Heart left ventricle (tissue), 16 donors: ENCODE measurements around the gene VWA2. TPM values are rescaled to one million over a fixed set of nuclear protein-coding genes. Genes with fewer than 3 reads are reported as not detected.

Source experiments
- ATAC-seq, 4 donors: fragments of 200-7000 bp; cut with Tn5 transposase; one replicate each; pipeline ENCODE4 v1.9.1; 2020 to 2022; ENCODE audit warnings: moderate library complexity in 4 of 4, mild to moderate bottlenecking in 3 of 4, moderate number of reproducible peaks in 1 of 4
- DNase-seq, 5 donors: peaks; one replicate each; pipeline ENCODE4 v3.0.0-alpha.2; 2020
- H3K27ac ChIP-seq, 12 donors: fragments of 200-600 bp; sonication (generic) in 4 of 12; one replicate each; pipeline versions ENCODE4 v1.5.0 to v1.8.0; 2016 to 2022; ENCODE audit warnings: mild to moderate bottlenecking in 2 of 12
- H3K27me3 ChIP-seq, 9 donors: fragments of 200-600 bp; sonication (generic) in 2 of 9; one replicate each; pipeline versions ENCODE4 v1.5.1 to v1.8.0; 2016 to 2022; ENCODE audit warnings: mild to moderate bottlenecking in 3 of 9
- H3K36me3 ChIP-seq, 9 donors: fragments of 200-600 bp; sonication (generic) in 2 of 9; one replicate each; pipeline versions ENCODE4 v1.5.0 to v1.8.0; 2018 to 2022; ENCODE audit warnings: mild to moderate bottlenecking in 2 of 9
- H3K4me1 ChIP-seq, 12 donors: fragments of 200-600 bp; sonication (generic) in 4 of 12; one replicate each; pipeline versions ENCODE4 v1.5.0 to v1.8.0; 2016 to 2022; ENCODE audit warnings: mild to moderate bottlenecking in 3 of 12
- H3K4me3 ChIP-seq, 12 donors: fragments of 200-600 bp; sonication (generic) in 4 of 12; one replicate each; pipeline versions ENCODE4 v1.5.0 to v1.8.0; 2017 to 2022; ENCODE audit warnings: mild to moderate bottlenecking in 9 of 12, moderate library complexity in 4 of 12
- H3K9me3 ChIP-seq, 12 donors: fragments of 200-600 bp; sonication (generic) in 4 of 12; one replicate each; pipeline versions ENCODE4 v1.5.0 to v1.8.0; 2016 to 2022; ENCODE audit warnings: mild to moderate bottlenecking in 1 of 12
- CTCF ChIP-seq, 12 donors: fragments of 200-600 bp; sonication (generic) in 4 of 12; IDR thresholded peaks; one replicate each; pipeline versions ENCODE4 v1.5.0 to v1.8.0; 2018 to 2022; ENCODE audit warnings: antibody characterized with exemption in 12 of 12, mild to moderate bottlenecking in 5 of 12
- POLR2A ChIP-seq, 2 donors: fragments of 450-650 bp; IDR thresholded peaks; one replicate each; pipeline ENCODE4 v1.6.1; 2017; ENCODE audit warnings: antibody characterized with exemption in 2 of 2, mild to moderate bottlenecking in 2 of 2, moderate library complexity in 2 of 2
- WGBS, 4 donors: extraction: QIAGEN DNeasy Blood & Tissue Kit in 2 of 4; methylation state at CpG; one replicate each; pipeline versions ENCODE4 v1.1.5 to v1.1.7; 2013 to 2018; 5-methylcytosine and 5-hydroxymethylcytosine counted together
- intact Hi-C, 10 donors: fragments of 100-400 bp; cut with DNase I; formaldehyde crosslinking; loops; one replicate each; pipeline versions ENCODE4 v1.11.1 to v1.14.2; 2022
- polyA plus RNA-seq, 2 donors: library from polyadenylated mRNA; stranded (reverse); fragments of 200-250 nt; gene quantifications; one replicate each; pipeline ENCODE4 v1.2.3, GENCODE V29; 2013
- total RNA-seq, 9 donors: library from RNA; depleted of rRNA in 2 of 9; stranded (reverse); fragments of >200 nt in 2 of 9; fragmentation: NEBNext Ultra II Directional in 3 of 9; extraction: Animal tissue kit (Norgen Biotek cat#: 25700) in 3 of 9; gene quantifications; one replicate each; pipeline versions ENCODE4 v1.1.0 to v1.2.4, GENCODE V29; 2016 to 2023
- donor health status: ischemic (EF 13 %, LVEDD 7.1; RV severe dilation, severe dysfunction).
- donor health status: healthy with polysubstance abuse.
- donor health status: DM: no; HTN: yes; CAD: no.
- donor health status: DM: no; HTN: no; CAD: no.
- donor health status: ischemic (EF 25% LVEDD 6.9; RV normal size, moderate dysfunction).
- donor health status: ischemic (EF 25% LVEDD 5.7; RV mildly dilated, moderate dysfunction).
- donor health status: healthy.
- donor health status: DM: yes; HTN: yes; CAD: no.
- donor health status: ischemic (EF 35%, LVEDD 5.7; RV mildly dilated, moderate dysfunction).
- donor health status: nonischemic (EF 11% LVEDD 7.7; RV severe dilation, severe dysfunction).
- donor health status: DM: yes; HTN: yes; CAD: no.
- donor health status: PGD.
- donor health status: ischemic (EF 29% LVEDD 5.4; RV normal size, mild dysfunction).
- donor health status: nonischemic (EF 23%, LVEDD 6.1; RV moderate dilation, normal function).

VWA2 gene
- total and polyA plus RNA-seq, 11 donors = 0.03 to 0.41 TPM; not detected in 9

GRCh38 chr10:114304571-114305421 is 65.7 kb downstream of the VWA2 start:
- peaks cover 0 to 47% (median 13%) of the 10 kb centered on the region in 12 donors for H3K4me1 ChIP-seq
- H3K36me3 ChIP-seq = peaks cover 0 to 9% (median 3%) of the 10 kb centered on the region in 9 donors
- TF ChIP-seq CTCF (IDR thresholded peaks at IDR 0.05) (peak in 10 of 12 donors; percentile 29 to 60 (median 41)), POLR2A (IDR thresholded peaks at IDR 0.05) (no peak)
- peak overlapping the region in 11 of 12 donors; percentile 11 to 60 (median 46) for H3K4me3 ChIP-seq
- H3K27ac ChIP-seq = peak overlapping the region in 11 of 12 donors; percentile 8 to 71 (median 52)
- 10 to 15% (median 13%) methylated on average over 41 of the region's 41 CpGs for WGBS, 4 donors
- intact Hi-C loops = loop anchor here (5.0 to 10.0 kb wide), 18 partner anchors 98 to 520 kb away; partner anchors contain the start of genes AFAP1L2 (in 5 of the 10) and FHIP2A (in 3 of the 10)
- ATAC-seq (peak; percentile 68 to 84 (median 74)), DNase-seq (peak in 3 of 5 donors; percentile 45 to 64 (median 54))
- H3K27me3 ChIP-seq = no peaks in the 10 kb centered on the region
- H3K9me3 ChIP-seq = no peaks in the 10 kb centered on the region

GRCh38 chr10:114305521-114305925 is 66.5 kb downstream of the VWA2 start:
- H3K4me3 ChIP-seq = no peak overlapping the region
- H3K36me3 ChIP-seq = peaks cover 0 to 5% (median 0%) of the 10 kb centered on the region in 9 donors
- no peak for TF ChIP-seq POLR2A (IDR thresholded peaks at IDR 0.05)
- TF ChIP-seq CTCF (IDR thresholded peaks at IDR 0.05) = no peak
- ATAC-seq (no peak), DNase-seq (no peak)
- 92 to 94% (median 93%) methylated on average over 18 of the region's 18 CpGs for WGBS, 4 donors
- H3K4me1 ChIP-seq = peaks cover 0 to 47% (median 13%) of the 10 kb centered on the region in 12 donors
- no peak overlapping the region for H3K27ac ChIP-seq
- intact Hi-C loops = loop anchor here in 9 of 10 donors (5.0 to 10.0 kb wide), 8 partner anchors 99 to 519 kb away; partner anchors contain the start of genes FHIP2A (in 3 of the 9) and AFAP1L2 (in 1 of the 9)
- H3K27me3 ChIP-seq = no peaks in the 10 kb centered on the region
- H3K9me3 ChIP-seq = no peaks in the 10 kb centered on the region

- H3K27me3 ChIP-seq = no peaks in the 10 kb centered on the region
- no peak for TF ChIP-seq POLR2A (IDR thresholded peaks at IDR 0.05)
- no peak for TF ChIP-seq CTCF (IDR thresholded peaks at IDR 0.05)
- intact Hi-C loops = loop anchor here in 9 of 10 donors (5.0 to 10.0 kb wide), 8 partner anchors 98 to 518 kb away; partner anchors contain the start of genes FHIP2A (in 3 of the 9) and AFAP1L2 (in 1 of the 9)
These were observed 67.3 kb downstream of the VWA2 start for GRCh38 chr10:114306116-114306973.

More at GRCh38 chr10:114306116-114306973, 67.3 kb downstream of the VWA2 start:
- no peak overlapping the region for H3K27ac ChIP-seq
- H3K9me3 ChIP-seq = no peaks in the 10 kb centered on the region
- peaks cover 0 to 47% (median 13%) of the 10 kb centered on the region in 12 donors for H3K4me1 ChIP-seq
- peaks cover 0 to 5% (median 0%) of the 10 kb centered on the region in 9 donors for H3K36me3 ChIP-seq
- no peak overlapping the region for H3K4me3 ChIP-seq
- WGBS, 4 donors = 91 to 94% (median 91%) methylated on average over 17 to 18 of the region's 19 CpGs
- ATAC-seq (no peak), DNase-seq (no peak)
